ENCODE results near the gene CHDH.

CHDH gene

DNA sequence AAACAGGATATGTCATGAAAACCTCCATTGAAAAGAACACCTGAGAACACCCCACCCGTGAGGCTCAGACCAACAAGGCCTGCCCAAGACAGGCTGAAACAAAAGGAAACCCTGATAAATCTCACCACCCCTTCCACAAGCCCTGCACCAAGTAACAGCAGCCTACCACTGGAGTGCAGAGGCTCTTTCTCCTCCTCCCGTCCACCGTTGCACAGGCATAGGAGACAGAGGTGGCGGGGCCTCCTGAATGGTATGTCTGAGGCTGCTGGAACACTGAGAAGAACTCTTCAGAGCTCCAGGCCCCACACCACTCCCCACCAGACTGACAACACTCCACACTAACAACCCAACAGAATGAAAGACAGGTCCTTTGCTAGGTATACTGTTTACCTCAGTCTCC, 21.4 kb downstream of the CHDH start:
- no peaks in the 10 kb centered on the region for H3K79me2 ChIP-seq (ENCODE audit: insufficient read depth, low read length)
- ATAC-seq (ENCODE audit: insufficient read depth, low read depth) (no peak), DNase-seq (no peak)
- TF ChIP-seq, protein P1, sequence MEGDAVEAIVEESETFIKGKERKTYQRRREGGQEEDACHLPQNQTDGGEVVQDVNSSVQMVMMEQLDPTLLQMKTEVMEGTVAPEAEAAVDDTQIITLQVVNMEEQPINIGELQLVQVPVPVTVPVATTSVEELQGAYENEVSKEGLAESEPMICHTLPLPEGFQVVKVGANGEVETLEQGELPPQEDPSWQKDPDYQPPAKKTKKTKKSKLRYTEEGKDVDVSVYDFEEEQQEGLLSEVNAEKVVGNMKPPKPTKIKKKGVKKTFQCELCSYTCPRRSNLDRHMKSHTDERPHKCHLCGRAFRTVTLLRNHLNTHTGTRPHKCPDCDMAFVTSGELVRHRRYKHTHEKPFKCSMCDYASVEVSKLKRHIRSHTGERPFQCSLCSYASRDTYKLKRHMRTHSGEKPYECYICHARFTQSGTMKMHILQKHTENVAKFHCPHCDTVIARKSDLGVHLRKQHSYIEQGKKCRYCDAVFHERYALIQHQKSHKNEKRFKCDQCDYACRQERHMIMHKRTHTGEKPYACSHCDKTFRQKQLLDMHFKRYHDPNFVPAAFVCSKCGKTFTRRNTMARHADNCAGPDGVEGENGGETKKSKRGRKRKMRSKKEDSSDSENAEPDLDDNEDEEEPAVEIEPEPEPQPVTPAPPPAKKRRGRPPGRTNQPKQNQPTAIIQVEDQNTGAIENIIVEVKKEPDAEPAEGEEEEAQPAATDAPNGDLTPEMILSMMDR (IDR thresholded peaks at IDR 0.05; ENCODE audit: borderline replicate concordance, extremely low read depth, low read length, poor library complexity, severe bottlenecking): no peak
- no peak for TF ChIP-seq EZH2 (IDR thresholded peaks at IDR 0.05; ENCODE audit: borderline replicate concordance, low read depth, low read length, severe bottlenecking)
- H3K9ac ChIP-seq (ENCODE audit: low read depth, low read length): no peak overlapping the region
- H3K9me3 ChIP-seq (ENCODE audit: insufficient read depth, low read length, severe bottlenecking): no peaks in the 10 kb centered on the region
- H3K4me3 ChIP-seq (ENCODE audit: low read depth in 1 of 2, low read length in 2 of 2): no peak overlapping the region
- H2AFZ ChIP-seq (ENCODE audit: low read depth, low read length): no peak overlapping the region
- peaks cover 7% of the 10 kb centered on the region for H3K27me3 ChIP-seq (ENCODE audit: insufficient read depth, low read length, poor library complexity)
- no peaks in the 10 kb centered on the region for H3K4me1 ChIP-seq (ENCODE audit: insufficient read depth, low read length)
- no peak overlapping the region for H3K27ac ChIP-seq (ENCODE audit: low read length)
- no peak overlapping the region for H3K4me2 ChIP-seq (ENCODE audit: insufficient read depth, low read length)
- H3K36me3 ChIP-seq (ENCODE audit: insufficient read depth, low read length): no peaks in the 10 kb centered on the region
- no peaks in the 10 kb centered on the region; the same call in 1 of the 2 replicates for H4K20me1 ChIP-seq (ENCODE audit: insufficient read depth, low read length)

DNA sequence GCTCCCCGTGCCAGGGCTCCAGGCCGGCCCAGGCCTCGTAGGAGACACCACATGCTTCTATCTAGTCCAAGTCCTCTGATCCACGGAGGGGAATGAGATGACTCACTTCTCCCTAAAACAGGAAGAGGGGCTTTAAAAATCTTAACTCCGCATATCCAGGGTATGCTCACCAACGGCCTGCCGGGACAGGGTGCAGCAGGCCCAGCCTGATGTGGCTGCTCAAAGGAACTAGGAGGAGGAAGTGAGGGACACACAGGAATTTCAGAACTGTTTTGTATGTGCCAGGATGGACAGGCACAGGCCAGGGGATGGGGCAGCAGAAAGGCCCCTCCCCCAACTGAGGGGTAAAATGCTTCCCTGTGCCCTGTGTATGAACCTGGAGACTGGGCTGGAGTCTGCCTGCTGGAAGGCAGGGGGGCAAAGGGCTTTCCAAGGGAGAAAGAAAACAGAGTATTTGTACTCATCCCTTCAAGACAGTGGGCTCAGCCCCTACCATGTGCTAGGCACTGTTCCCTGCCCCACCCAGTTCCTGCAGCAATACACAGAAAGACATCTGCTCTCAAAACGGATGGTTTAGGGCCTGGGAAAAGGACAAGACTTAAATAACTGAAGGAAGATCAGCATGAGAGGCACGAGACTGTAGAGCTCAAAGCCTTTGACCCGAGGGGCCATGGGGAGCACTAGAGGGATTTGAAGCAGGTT, 22.1 kb downstream of the CHDH start:
- Histone ChIP-seq H3K4me2 (ENCODE audit: insufficient read depth, low read length) (no peak overlapping the region), H3K9me3 (ENCODE audit: insufficient read depth, low read length, severe bottlenecking) (no peaks in the 10 kb centered on the region)
- no peak for ATAC-seq (ENCODE audit: insufficient read depth, low read depth)

DNA sequence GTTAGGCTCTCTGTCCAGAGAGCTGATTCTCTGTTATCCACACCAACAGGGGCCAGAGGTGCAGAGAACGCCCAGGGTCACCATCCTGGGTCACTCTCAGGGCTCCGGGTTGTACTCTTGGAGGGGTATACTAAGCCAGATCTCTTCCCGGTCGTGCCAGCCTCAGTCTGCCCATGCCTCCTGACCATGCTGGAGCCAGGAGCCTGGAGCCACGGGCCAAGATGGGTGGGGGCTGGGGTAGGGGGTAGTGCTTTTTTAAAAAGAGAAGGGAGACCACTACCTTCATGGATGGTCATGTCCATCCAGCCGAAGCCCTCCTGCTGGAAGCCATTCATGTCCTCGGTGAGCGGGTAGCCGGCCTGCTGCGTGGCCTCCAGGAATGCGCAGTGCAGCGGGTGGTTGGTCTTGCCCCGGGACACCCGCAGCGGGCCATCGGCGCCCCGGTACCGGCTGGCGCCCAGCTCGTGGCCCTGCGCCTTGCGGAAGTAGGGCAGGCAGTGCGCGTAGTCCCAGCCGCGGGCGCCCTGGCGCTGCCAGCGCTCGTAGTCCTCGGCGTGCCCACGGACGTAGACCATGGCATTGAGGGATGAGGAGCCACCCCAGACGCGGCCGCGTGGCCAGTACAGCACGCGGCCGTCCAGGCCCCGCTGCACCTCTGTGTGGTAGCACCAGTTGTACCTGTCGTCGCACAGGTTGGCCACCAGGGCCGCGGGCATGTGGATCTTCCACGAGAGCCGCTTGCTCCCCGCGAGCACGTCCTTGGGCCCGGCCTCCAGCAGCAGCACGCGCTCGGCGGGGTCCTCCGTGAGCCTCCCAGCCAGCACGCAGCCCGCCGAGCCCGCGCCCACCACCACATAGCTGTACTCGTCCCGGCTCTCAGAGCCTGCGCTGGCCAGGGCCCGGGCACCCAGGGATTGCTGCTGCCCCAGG, 22.9 kb downstream of the CHDH start:
- Histone ChIP-seq H3K36me3 (ENCODE audit: insufficient read depth, low read length) (no peaks in the 10 kb centered on the region), H3K27ac (ENCODE audit: low read length) (no peak overlapping the region), H3K4me1 (ENCODE audit: insufficient read depth, low read length) (peaks cover 7% of the 10 kb centered on the region), H3K4me3 (ENCODE audit: low read depth in 1 of 2, low read length in 2 of 2) (no peak overlapping the region), H3K4me2 (ENCODE audit: insufficient read depth, low read length) (no peak overlapping the region), H3K9ac (ENCODE audit: low read depth, low read length) (no peak overlapping the region), H2AFZ (ENCODE audit: low read depth, low read length) (no peak overlapping the region), H3K9me3 (ENCODE audit: insufficient read depth, low read length, severe bottlenecking) (no peaks in the 10 kb centered on the region), H3K27me3 (ENCODE audit: insufficient read depth, low read length, poor library complexity) (peaks cover 11% of the 10 kb centered on the region), H3K79me2 (ENCODE audit: insufficient read depth, low read length) (no peaks in the 10 kb centered on the region), H4K20me1 (ENCODE audit: insufficient read depth, low read length) (peaks cover 3% of the 10 kb centered on the region; the same call in 1 of the 2 replicates)
- TF ChIP-seq, protein P1 (IDR thresholded peaks at IDR 0.05; ENCODE audit: borderline replicate concordance, extremely low read depth, low read length, poor library complexity, severe bottlenecking): no peak
- TF ChIP-seq EZH2 (IDR thresholded peaks at IDR 0.05; ENCODE audit: borderline replicate concordance, low read depth, low read length, severe bottlenecking): no peak
- ATAC-seq (ENCODE audit: insufficient read depth, low read depth) (no peak), DNase-seq (no peak)

More for the DNA sequence above, 22.1 kb downstream of the CHDH start:
- no peaks in the 10 kb centered on the region for H3K79me2 ChIP-seq (ENCODE audit: insufficient read depth, low read length)
- no peak overlapping the region for H3K27ac ChIP-seq (ENCODE audit: low read length)
- peaks cover 7% of the 10 kb centered on the region for H3K27me3 ChIP-seq (ENCODE audit: insufficient read depth, low read length, poor library complexity)
- DNase-seq: no peak
- H3K36me3 ChIP-seq (ENCODE audit: insufficient read depth, low read length): no peaks in the 10 kb centered on the region
- peaks cover 3% of the 10 kb centered on the region; the same call in 1 of the 2 replicates for H4K20me1 ChIP-seq (ENCODE audit: insufficient read depth, low read length)
- H2AFZ ChIP-seq (ENCODE audit: low read depth, low read length): no peak overlapping the region
- H3K4me3 ChIP-seq (ENCODE audit: low read depth in 1 of 2, low read length in 2 of 2): no peak overlapping the region
- H3K4me1 ChIP-seq (ENCODE audit: insufficient read depth, low read length): no peaks in the 10 kb centered on the region
- TF ChIP-seq, protein P1 (IDR thresholded peaks at IDR 0.05; ENCODE audit: borderline replicate concordance, extremely low read depth, low read length, poor library complexity, severe bottlenecking): no peak
- TF ChIP-seq EZH2 (IDR thresholded peaks at IDR 0.05; ENCODE audit: borderline replicate concordance, low read depth, low read length, severe bottlenecking): no peak
- no peak overlapping the region for H3K9ac ChIP-seq (ENCODE audit: low read depth, low read length)
